HepG2 (cell line): ENCODE measurements around the gene MPP3. TPM values are rescaled to one million over a fixed set of nuclear protein-coding genes. Genes with fewer than 3 reads are reported as not detected.

Experiments
- GTF3A ChIP-seq: sonication (generic); formaldehyde crosslinking; conservative IDR thresholded peaks from 2 replicates; pipeline ENCODE4 v1.4.0; 2020; ENCODE audit warnings: mild to moderate bottlenecking, missing genetic modification reagents
- KDM4B ChIP-seq: sonication (generic); formaldehyde crosslinking; IDR thresholded peaks from 2 replicates; pipeline ENCODE4 v1.4.0; 2020; ENCODE audit warnings: missing genetic modification reagents
- NCOA1 ChIP-seq: sonication (generic); formaldehyde crosslinking; IDR thresholded peaks from 2 replicates; pipeline ENCODE4 v1.9.0; 2021; ENCODE audit warnings: missing genetic modification reagents
- NKX3-1 ChIP-seq: sonication (generic); formaldehyde crosslinking; IDR thresholded peaks from 2 replicates; pipeline ENCODE4 v1.5.0; 2020; ENCODE audit warnings: missing genetic modification reagents
- NR2F2 ChIP-seq: IDR thresholded peaks from 2 replicates; pipeline ENCODE4 v1.6.1; 2012; ENCODE audit warnings: low read depth, inconsistent platforms, borderline replicate concordance
- PRDM15 ChIP-seq: sonication (generic); formaldehyde crosslinking; IDR thresholded peaks from 2 replicates; pipeline ENCODE4 v1.4.0; 2020; ENCODE audit warnings: missing genetic modification reagents
- RELA ChIP-seq: sonication (generic); formaldehyde crosslinking; IDR thresholded peaks from 2 replicates; pipeline ENCODE4 v1.4.0; 2020; ENCODE audit warnings: missing genetic modification reagents
- SIX4 ChIP-seq: sonication (generic); formaldehyde crosslinking; IDR thresholded peaks from 2 replicates; pipeline ENCODE4 v1.4.0; 2020; ENCODE audit warnings: missing genetic modification reagents
- SMYD3 ChIP-seq: sonication (generic); formaldehyde crosslinking; IDR thresholded peaks from 2 replicates; pipeline ENCODE4 v1.8.1; 2023; ENCODE audit warnings: mild to moderate bottlenecking, missing genetic modification reagents
- ZBTB26 ChIP-seq: IDR thresholded peaks from 2 replicates; pipeline ENCODE4 v1.6.1; 2016; ENCODE audit warnings: missing compliant biosample characterization, missing genetic modification reagents, borderline replicate concordance
- ZFP90 ChIP-seq: sonication (generic); formaldehyde crosslinking; IDR thresholded peaks from 2 replicates; pipeline ENCODE4 v1.8.0; 2022; ENCODE audit warnings: missing genetic modification reagents, mild to moderate bottlenecking, inconsistent platforms, borderline replicate concordance
- ZIK1 ChIP-seq: sonication (generic); formaldehyde crosslinking; IDR thresholded peaks from 2 replicates; pipeline ENCODE4 v1.5.0; 2020; ENCODE audit warnings: mild to moderate bottlenecking, low read depth, missing genetic modification reagents, borderline replicate concordance
- ZNF121 ChIP-seq: sonication (generic); formaldehyde crosslinking; IDR thresholded peaks from 2 replicates; pipeline ENCODE4 v1.5.0; 2020; ENCODE audit warnings: mild to moderate bottlenecking, missing genetic modification reagents
- ZNF44 ChIP-seq: sonication (generic); formaldehyde crosslinking; IDR thresholded peaks from 2 replicates; pipeline ENCODE4 v1.5.1; 2020; ENCODE audit warnings: mild to moderate bottlenecking, missing genetic modification reagents
- ZNF605 ChIP-seq: sonication (generic); formaldehyde crosslinking; IDR thresholded peaks from 2 replicates; pipeline ENCODE4 v1.8.0; 2022; ENCODE audit warnings: mild to moderate bottlenecking, missing genetic modification reagents
- ZNF704 ChIP-seq: sonication (generic); formaldehyde crosslinking; IDR thresholded peaks from 2 replicates; pipeline ENCODE4 v1.8.1; 2023; ENCODE audit warnings: mild to moderate bottlenecking, inconsistent platforms, moderate library complexity, missing genetic modification reagents, borderline replicate concordance
- ZNF709 ChIP-seq: sonication (generic); formaldehyde crosslinking; IDR thresholded peaks from 2 replicates; pipeline ENCODE4 v1.5.0; 2020; ENCODE audit warnings: mild to moderate bottlenecking, missing genetic modification reagents
- ZNF747 ChIP-seq: sonication (generic); formaldehyde crosslinking; IDR thresholded peaks from 2 replicates; pipeline ENCODE4 v1.8.1; 2023; ENCODE audit warnings: missing genetic modification reagents, mild to moderate bottlenecking, borderline replicate concordance
- polyA plus RNA-seq, 8 experiments: library from polyadenylated mRNA; depleted of rRNA in 3 of 8; stranded (reverse) in 7 of 8; unstranded in 1 of 8; fragments of >200 nt; fragmentation: Illumina TruSeq in 4 of 8; extraction: Trizol in 4 of 8; gene quantifications; 2 replicates each; pipeline versions ENCODE4 v1.2.1 to v1.2.3, GENCODE V29; 2011 to 2016; ENCODE audit warnings: low read depth in 4 of 8, missing spikeins in 1 of 8, mixed read lengths in 1 of 8; ENCODE audit not compliant: insufficient read depth in 1 of 8
- total RNA-seq, 5 experiments: library from RNA; depleted of rRNA; stranded (reverse); fragments of >200 nt; fragmentation: Illumina TruSeq; extraction: Trizol; gene quantifications; 2 replicates each; pipeline ENCODE4 v1.2.3, GENCODE V29; 2016; ENCODE audit warnings: low read depth in 1 of 5

The MPP3 gene
- total and polyA plus RNA-seq, 2 of the 13 experiments (the other 11 are each of a cell fraction or from before 2014, with no cell fraction given): 0.91 to 1.8 TPM

GRCh38 chr17:43779145-43780125 is 53.5 kb downstream of the MPP3 start (continued):
- TF ChIP-seq ZNF704 (CRISPR knock-in tag) (no peak), RELA (CRISPR knock-in tag) (no peak), ZNF605 (CRISPR knock-in tag) (peak; percentile 59; the same call in 1 of the 2 replicates), ZFP90 (CRISPR knock-in tag) (no peak), SIX4 (CRISPR knock-in tag) (no peak), PRDM15 (no peak), ZNF709 (CRISPR knock-in tag) (0 out of 2 replicates have a peak, but pooled peaks have one; percentile 5), ZBTB26 (CRISPR knock-in tag) (no peak), ZNF121 (CRISPR knock-in tag) (no peak), SMYD3 (CRISPR knock-in tag) (peak; percentile 17; the same call in 1 of the 2 replicates), NKX3-1 (0 out of 2 replicates have a peak, but pooled peaks have one; percentile 19), ZNF747 (CRISPR knock-in tag) (peak; percentile 45; the same call in 1 of the 2 replicates), NCOA1 (CRISPR knock-in tag) (peak; percentile 48; the same call in 1 of the 2 replicates), NR2F2 (no peak), KDM4B (CRISPR knock-in tag) (no peak), ZNF44 (0 out of 2 replicates have a peak, but pooled peaks have one; percentile 9), ZIK1 (no peak), GTF3A (0 out of 2 replicates have a peak, but pooled peaks have one; percentile 12)
